GM18520 (cell line): Measurements from ENCODE around the gene ODAD4.
"Not testable (repeated sequence)": the region's sequence is repeated elsewhere in the genome, so short reads cannot be mapped to it uniquely, and the experiment has no call there.

ENCODE experiments used
- ATAC-seq: cut with Tn5 transposase; IDR thresholded peaks from one replicate; pipeline ENCODE4 v1.9.1; 2021; ENCODE audit not compliant: unreplicated experiment

The ODAD4 gene

DNA sequence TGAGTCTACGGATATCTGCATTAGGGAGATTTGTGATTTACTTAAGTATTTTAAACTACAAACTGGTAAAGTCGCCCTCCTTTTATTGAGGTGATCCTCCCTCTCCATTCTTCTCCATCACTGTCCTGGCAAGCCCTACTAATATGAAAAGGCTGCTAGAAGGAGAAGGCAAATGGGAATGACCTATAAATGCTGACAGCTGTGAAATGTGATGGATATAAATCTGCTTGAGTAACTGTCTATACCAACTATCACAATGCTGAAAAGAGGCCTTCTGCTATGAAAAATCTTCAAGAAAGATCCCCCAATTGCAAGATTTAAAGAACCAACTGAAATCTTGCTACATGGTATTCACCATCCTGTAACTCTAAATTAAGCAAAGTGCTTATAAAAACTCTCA is 71.3 kb downstream of the ODAD4 start:
- no peak for ATAC-seq

DNA sequence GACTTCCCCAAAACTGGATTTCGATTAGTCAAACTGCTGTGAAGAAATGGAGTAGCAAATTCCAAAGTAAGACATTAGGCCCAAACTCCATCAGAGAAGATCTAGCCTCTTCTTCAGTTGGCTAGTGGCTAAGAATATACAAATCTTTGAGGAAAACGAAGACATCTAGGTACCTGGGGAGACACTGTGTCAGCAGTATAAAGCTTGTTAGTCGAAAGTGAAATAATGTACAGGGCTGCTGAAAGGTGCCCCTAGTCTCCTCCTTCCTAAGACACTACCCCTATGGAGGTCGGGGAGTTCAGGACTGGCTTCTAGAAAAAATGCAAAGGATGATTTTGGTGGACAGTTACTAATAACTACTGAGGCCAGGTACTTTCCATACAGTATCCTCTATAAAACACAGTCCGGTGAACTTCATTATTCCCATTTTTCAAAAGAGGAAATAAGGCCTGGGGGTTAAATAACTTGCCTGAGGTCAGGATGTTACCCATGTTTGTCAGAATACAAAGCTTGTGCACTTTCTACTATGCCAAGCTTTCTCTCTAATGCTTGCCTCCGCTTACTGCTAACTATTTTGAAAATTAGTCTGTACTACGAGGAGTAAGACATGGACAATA is 71.9 kb downstream of the ODAD4 start:
- no peak for ATAC-seq

DNA sequence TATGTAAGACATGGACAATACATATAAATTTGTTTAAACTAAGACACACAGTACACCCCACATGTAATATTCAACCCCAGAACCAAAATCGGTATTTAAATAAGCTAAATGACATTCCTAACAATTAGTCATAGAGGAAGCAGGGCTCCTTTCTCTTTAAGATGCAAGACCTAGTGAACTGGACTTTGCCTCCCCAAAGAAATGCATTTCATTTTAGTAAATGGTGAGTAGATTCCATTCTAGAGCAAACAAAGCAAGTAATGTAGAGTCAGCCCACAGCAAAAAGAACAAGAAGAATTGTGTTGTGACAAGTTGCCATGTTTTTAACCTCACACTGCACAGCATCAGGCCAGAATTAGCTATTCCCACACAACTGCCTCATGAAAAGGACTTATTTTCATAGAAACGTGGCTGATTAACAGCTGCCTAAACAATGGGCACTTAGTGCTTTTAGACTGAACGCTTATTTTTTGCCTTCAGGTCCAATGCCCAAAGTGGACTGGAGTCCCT is 72.4 kb downstream of the ODAD4 start:
- ATAC-seq = no peak

DNA sequence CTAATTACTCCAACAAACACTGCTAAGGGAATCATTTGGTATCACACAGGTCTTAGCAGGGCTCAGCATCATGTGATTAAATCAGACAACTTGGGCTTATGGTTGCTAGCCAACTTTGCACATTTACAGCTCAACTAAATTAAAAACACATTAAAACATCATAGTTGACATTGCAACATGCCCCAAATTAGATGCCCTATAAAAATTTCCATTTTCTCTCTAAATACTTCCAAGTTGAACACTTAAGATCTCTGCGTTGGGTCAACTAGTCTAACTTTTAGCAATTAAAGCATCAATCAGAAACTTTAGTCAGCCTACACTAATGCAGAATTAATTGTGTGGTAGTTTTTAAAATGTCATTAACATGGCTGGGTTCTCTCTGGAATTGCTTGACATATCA is 74.7 kb downstream of the ODAD4 start:
- no peak for ATAC-seq

DNA sequence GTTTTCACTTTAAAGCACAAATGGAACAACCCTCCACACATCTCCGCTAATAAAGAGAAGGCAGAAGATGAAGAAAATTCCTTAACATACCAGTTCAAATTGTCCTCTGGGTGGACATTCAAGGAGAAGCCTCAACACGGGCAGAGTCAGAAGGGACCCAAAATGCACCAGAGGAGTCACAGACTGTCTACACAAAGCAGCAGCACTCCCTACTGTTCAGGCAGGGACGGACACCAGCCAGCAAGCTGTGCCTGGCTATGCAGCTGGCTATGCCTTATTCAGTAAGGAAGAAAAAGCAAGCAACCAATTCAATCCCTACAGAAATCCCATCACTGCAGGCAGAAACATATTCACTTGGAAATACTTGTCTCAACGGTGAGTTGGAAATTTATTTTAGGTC is 78.8 kb downstream of the ODAD4 start:
- no peak for ATAC-seq

DNA sequence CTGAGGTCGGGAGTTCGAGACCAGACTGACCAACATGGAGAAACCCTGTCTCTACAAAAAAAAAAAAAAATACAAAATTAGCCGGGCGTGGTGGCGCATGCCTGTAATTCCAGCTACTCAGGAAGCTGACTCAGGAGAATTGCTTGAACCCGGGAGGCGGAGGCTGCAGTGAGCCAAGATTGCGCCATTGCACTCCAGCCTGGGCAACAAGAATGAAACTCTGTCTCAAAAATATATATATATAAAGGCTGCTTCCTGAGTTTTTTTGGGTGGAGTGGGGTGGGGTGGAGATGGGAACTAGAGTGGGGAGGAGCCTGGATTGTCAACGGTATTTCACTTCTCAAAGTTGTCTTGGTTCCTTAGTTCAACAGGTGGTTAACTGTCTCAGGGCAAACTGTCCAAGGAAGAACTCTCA is 79.9 kb downstream of the ODAD4 start:
- not testable (repeated sequence) for ATAC-seq

DNA sequence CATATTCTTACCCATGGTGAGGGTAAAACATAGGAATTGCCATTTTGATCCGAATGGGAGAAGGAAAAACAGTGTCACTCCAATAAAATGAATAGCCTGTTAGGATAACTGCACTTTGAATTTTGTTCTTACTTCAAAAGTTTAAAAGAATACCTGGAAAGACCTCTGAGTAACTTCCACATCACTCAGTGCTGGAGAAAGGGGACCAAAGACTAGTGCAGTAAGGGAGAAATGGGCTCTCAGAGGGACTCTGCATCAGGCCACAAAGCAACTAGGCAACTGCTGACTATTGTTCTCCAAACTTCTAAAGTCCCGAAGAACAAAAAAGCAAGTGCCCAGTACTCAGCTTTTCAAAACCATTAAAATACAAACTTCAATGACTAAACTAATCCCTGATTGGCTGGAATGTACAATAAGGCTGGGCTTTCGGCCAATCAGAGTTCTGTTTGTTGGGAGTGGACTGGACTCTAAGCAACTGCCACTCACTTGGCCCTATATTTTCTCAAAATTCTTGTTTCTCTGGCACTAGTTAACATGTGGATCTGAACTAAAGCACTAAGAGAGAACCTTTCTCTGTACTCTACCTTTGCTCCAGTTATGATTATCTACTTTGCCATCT is 80.6 kb downstream of the ODAD4 start:
- no peak for ATAC-seq

DNA sequence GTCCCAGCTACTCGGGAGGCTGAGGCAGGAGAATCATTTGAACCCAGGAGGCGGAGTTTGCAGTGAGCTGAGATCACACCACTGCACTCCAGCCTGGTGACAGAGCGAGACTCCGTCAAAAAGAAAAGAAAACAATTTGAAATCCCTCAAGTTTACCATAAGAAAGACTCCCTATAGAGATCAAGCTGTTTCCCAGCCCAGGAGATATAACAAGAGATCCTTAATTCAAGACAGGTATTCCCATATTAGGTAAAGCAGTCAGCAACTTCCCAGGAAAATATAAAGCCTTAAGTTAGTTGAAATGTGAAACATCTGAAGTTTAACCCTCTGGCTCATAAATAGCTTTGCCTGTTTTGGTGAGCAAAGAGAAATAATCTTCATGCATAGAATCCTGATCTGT is 81.9 kb downstream of the ODAD4 start:
- ATAC-seq = not testable (repeated sequence)

DNA sequence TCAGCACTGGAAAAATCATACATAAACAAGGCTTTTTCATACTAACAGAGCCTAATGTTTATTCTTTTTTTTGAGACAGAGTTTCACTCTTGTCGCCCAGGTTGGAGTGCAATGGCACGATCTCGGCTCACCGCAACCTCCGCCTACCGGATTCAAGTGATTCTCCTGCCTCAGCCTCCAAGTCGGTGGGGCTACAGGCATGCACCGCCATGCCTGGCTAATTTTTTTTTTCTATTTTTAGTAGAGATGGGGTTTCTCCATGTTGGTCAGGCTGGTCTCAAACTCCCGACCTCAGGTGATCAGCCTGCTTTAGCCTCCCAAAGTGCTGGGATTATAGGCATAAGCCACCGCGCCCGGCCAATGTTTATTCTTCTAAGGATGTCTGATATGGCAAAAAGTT is 83.3 kb downstream of the ODAD4 start:
- not testable (repeated sequence) for ATAC-seq
